GM12801 (cell line): ENCODE measurements around the gene MDFI.

Experiments
- TF ChIP-seq, protein P1 (sequence below): IDR thresholded peaks from one replicate; pipeline ENCODE4 v1.5.1; 2011; ENCODE audit warnings: control low read depth; ENCODE audit not compliant: insufficient read length; ENCODE audit errors: extremely low read depth

Gene MDFI

DNA sequence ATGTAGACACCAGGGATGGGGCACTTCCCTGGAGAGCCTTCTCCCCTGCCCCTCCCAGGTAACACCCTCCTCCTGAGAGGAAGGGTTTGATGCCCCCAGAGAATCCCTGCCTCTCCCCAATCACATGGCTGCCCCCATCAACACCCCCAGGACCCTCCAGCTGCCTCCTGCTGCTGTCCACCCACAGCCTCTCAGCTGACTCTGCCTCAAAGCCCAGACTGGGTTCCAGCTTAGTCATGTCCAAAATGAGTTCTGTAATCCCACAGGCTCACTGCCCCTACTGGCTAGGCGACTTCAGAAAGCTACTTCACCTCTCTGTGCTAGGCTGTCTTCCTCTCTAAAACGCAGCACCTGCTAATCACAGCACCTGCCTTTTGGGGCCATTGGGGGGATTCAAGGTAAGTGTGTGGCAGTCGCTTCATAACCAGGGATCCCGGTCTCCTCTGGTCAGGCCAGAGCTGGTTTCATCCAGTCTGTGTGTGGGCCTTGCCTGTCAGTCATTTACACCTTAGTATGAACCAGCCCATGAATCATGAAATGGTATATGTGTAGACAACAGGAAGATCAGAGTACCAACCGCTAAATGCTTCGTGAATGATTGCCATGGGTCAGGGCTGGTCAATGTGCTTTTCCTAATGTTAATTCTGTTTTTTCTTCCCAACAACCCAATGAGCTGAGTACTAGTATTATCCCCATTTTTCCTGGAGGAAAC, 56.7 kb downstream of the MDFI start:
- TF ChIP-seq, protein P1, sequence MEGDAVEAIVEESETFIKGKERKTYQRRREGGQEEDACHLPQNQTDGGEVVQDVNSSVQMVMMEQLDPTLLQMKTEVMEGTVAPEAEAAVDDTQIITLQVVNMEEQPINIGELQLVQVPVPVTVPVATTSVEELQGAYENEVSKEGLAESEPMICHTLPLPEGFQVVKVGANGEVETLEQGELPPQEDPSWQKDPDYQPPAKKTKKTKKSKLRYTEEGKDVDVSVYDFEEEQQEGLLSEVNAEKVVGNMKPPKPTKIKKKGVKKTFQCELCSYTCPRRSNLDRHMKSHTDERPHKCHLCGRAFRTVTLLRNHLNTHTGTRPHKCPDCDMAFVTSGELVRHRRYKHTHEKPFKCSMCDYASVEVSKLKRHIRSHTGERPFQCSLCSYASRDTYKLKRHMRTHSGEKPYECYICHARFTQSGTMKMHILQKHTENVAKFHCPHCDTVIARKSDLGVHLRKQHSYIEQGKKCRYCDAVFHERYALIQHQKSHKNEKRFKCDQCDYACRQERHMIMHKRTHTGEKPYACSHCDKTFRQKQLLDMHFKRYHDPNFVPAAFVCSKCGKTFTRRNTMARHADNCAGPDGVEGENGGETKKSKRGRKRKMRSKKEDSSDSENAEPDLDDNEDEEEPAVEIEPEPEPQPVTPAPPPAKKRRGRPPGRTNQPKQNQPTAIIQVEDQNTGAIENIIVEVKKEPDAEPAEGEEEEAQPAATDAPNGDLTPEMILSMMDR = no peak

DNA sequence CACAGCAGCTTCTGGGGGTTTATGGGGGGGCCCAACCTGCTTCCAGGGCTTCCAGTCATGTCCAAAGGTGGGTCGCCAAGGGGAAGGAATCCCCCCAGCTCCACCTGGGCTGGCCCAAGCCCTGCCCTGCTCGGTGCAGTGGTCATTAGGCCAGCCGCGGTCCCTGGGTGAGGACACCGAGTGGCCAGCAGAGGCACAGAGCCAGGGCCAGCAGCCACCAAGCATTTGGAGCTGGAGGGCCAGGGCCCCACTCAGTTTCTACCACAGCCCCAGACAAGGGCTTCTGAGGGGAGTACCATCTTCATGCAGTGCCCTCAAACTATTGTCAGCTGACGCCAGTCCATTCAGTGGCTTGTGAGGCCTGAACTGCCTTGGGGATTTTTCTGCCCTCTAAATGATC, 57.6 kb downstream of the MDFI start:
- TF ChIP-seq, protein P1 = no peak

DNA sequence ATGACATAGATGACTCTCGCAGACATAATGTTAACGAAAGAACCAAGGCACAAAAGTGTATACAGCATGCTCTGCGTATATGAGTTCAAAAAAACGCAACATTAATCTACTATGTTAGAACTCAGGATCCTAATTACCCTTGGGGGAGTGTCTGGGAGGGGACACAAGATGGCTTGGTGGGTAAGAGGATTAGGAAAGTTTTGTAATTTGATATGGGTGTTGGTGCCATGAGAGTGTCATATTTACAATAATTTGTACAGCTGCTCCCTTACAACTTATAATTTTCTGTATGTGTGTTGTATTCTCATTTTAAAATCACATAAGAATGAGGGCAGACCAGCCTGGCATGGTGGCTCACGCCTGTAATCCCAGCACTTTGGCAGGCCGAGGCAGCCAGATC, 58.5 kb downstream of the MDFI start:
- TF ChIP-seq, protein P1 = no peak

- TF ChIP-seq, protein P1 = no peak
These were observed 59.9 kb downstream of the MDFI start for GRCh38 chr6:41697861-41698781.

DNA sequence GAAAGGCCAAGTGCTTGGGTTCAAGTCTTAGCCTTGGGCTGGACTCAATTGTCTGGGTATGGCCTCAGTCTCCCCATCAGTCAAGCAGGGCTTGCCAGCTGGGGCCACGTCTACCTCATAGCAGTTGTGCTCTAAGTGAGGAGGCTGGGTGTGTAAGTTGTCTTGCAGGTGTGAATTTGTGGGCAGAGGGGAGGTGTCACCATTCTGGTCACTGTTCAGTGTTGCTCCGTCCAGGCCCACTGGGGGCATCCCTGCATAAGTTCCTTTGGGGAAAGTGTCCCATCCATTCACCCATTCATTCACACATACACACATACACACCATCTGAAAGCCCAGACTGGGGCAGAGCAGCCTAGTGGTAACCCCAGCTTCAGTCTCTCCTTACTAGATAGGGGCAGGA, 60.8 kb downstream of the MDFI start:
- TF ChIP-seq, protein P1 = no peak

DNA sequence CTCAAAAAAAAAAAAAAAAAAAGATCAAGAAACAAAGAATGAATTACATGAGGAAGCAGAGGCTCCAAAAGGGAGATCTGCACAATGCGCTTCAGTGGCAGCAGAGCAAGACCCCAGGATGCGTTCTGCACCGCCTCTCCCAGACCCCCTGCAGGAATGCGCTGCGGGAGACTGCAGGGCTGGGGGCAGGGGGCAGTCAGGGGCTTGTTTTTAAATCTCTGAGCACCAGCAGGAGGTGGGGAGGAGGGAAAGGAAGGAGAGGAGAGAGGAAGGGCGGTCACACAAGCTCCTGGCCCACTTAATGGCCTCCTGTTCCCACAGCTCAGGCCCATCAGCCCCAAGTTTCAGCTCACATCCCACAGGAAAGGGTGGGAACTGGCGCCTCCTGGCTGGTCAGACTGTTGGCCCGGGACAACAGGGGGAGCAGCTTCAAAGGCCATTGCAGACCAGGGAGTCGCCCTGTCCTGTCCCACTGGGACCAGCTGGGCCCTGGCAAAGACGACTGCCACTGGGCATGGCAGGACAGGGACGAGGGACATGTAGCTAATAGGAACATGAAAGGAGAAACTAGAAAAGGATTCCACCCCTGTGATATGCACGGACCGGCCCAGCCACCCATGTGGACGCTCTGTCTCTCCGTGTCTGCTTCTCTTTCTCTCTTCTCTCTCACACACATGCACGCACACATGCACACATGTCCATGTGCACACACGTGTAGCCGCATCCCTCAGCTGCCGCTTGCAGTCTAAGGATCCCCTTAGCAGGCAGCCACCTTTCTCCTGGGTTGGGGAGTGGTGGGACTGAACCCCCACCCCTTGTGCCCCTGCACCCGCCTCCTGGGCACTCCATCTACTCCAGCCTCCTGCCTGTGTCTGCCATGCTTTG, 62.4 kb downstream of the MDFI start:
- TF ChIP-seq, protein P1 = no peak
